Mucosa of stomach (tissue), 1 donor: ENCODE results near the gene SPINT1.
A peak's percentile ranks its signal among the peaks of the same experiment; 100 is the strongest.

Experiments used
- H3K27me3 ChIP-seq: one replicate; pipeline ENCODE4 v1.7.0; 2013; ENCODE audit warnings: mild to moderate bottlenecking, low read length; ENCODE audit not compliant: control insufficient read depth, insufficient read depth
- H3K36me3 ChIP-seq: one replicate; pipeline ENCODE4 v1.7.0; 2013; ENCODE audit warnings: low read length; ENCODE audit not compliant: control insufficient read depth, insufficient read depth
- H3K4me1 ChIP-seq: one replicate; pipeline ENCODE4 v1.7.0; 2013; ENCODE audit warnings: mild to moderate bottlenecking, low read length; ENCODE audit not compliant: control insufficient read depth, insufficient read depth
- H3K4me3 ChIP-seq: one replicate; pipeline ENCODE4 v1.7.0; 2013; ENCODE audit warnings: low read length
- H3K9ac ChIP-seq: one replicate; pipeline ENCODE4 v1.7.0; 2013; ENCODE audit warnings: mild to moderate bottlenecking, low read length, moderate library complexity
- H3K9me3 ChIP-seq: one replicate; pipeline ENCODE4 v1.7.0; 2013; ENCODE audit warnings: mild to moderate bottlenecking, low read length, moderate library complexity; ENCODE audit not compliant: control insufficient read depth
- donor health status: Pancreatic carcinoma.

Gene SPINT1

GRCh38 chr15:40904552-40905201 is 60.8 kb downstream of the SPINT1 start:
- Histone ChIP-seq H3K36me3 (peaks cover 15% of the 10 kb centered on the region), H3K4me1 (peaks cover 40% of the 10 kb centered on the region), H3K9me3 (no peaks in the 10 kb centered on the region), H3K27me3 (no peaks in the 10 kb centered on the region), H3K9ac (no peak overlapping the region), H3K4me3 (no peak overlapping the region)

GRCh38 chr15:40906091-40906990 is 62.5 kb downstream of the SPINT1 start:
- peaks cover 40% of the 10 kb centered on the region for H3K4me1 ChIP-seq
- H3K4me3 ChIP-seq, result peak overlapping the region; percentile 82
- no peaks in the 10 kb centered on the region for H3K9me3 ChIP-seq
- peak overlapping the region; percentile 87 for H3K9ac ChIP-seq
- H3K36me3 ChIP-seq, result peaks cover 9% of the 10 kb centered on the region
- no peaks in the 10 kb centered on the region for H3K27me3 ChIP-seq

DNA sequence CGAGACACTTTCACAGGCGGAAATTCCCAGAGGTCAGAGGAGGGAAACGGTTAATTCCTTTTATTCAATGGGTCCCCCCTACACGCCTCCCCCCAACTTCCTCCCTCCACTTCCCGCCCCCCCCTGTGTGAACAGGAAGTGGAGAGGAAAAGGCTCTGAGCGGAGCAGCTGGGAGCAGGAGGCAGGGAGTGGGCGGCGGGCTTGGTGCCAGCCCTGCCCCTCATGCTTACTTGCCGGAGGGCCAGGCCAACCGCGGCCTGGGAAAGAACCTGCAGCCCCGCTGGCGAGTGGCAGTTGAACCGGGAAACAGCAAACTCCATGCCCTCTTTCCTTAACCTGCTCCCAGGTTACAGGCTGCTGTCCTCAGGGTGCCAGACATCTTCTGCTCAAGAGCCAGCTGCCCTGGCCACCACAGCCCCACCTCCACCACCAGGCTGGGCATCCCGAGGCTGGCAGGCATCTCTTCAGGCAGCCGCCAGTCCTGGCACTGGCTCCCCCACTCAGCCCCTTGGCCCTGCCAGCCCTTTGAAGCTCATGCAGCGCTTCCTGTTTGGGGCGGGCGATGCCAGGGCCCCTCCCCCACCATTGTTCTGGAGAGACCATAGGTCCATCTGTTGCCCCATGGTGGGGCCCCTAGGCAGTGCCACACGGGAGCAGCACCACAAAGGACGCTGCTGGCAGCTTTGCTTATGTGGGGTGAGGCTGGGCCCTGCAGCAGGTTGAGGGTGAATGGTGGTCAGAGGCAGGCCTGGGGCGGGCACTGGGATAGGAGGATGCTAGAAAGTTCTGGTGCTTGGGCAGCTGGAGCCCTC is 63.3 kb downstream of the SPINT1 start:
- Histone ChIP-seq H3K9ac (peak overlapping the region; percentile 87), H3K4me3 (peak overlapping the region; percentile 82), H3K27me3 (no peaks in the 10 kb centered on the region), H3K36me3 (peaks cover 9% of the 10 kb centered on the region), H3K9me3 (no peaks in the 10 kb centered on the region), H3K4me1 (peaks cover 40% of the 10 kb centered on the region)
